Rectal smooth muscle tissue (tissue), 1 donor: ENCODE data around the gene ASAP2.

Source experiments
- H3K27ac ChIP-seq: one replicate; pipeline ENCODE4 v1.7.0; 2013; ENCODE audit warnings: low read depth, low read length, inconsistent platforms
- H3K27me3 ChIP-seq: one replicate; pipeline ENCODE4 v1.7.0; 2013; ENCODE audit warnings: low read length; ENCODE audit not compliant: control insufficient read depth, insufficient read depth
- H3K36me3 ChIP-seq: one replicate; pipeline ENCODE4 v1.7.0; 2013; ENCODE audit warnings: low read length; ENCODE audit not compliant: control insufficient read depth, insufficient read depth
- H3K4me1 ChIP-seq: one replicate; pipeline ENCODE4 v1.7.0; 2013; ENCODE audit warnings: low read length; ENCODE audit not compliant: control insufficient read depth, insufficient read depth
- H3K4me3 ChIP-seq: one replicate; pipeline ENCODE4 v1.7.0; 2013; ENCODE audit warnings: low read length
- H3K9ac ChIP-seq: one replicate; pipeline ENCODE4 v1.7.0; 2013; ENCODE audit warnings: low read length

Gene ASAP2

DNA sequence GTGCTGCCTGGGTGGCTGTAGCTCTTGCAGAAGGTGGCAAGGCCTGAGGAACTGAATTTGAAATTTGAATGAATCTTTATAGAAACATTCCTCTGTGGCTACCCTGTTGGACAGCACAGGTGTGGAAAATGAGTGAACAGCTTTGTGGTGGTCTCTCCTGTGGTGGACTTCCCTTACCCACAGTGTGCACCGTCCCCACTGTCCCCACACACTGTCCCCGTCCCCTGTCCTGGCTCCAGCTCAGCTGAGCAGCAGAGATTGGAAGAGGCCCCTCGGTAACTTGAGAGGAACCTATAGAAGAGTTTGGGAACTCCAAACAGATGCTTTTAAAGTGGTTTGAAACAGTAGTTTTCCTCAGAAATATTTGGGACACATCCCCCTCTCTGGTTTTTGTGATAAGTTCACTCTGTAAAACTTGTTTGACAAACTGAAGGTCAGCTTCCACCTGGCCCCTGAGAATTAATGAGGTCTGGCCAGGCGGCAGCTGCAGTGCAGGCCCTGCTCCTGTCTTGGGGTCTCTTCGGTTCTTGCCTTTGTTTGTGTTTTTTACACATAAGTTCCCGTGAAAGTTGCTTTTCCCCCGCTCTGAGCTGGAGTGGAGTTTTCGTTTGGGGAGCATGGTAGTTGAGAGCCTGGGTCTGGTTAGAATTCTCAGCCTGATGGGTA, 63.2 kb downstream of the ASAP2 start:
- Histone ChIP-seq H3K4me3 (no peak overlapping the region), H3K27ac (no peak overlapping the region), H3K27me3 (no peaks in the 10 kb centered on the region), H3K4me1 (peaks cover 2% of the 10 kb centered on the region), H3K9ac (no peak overlapping the region), H3K36me3 (no peaks in the 10 kb centered on the region)

GRCh38 chr2:9271091-9271490, 64.5 kb downstream of the ASAP2 start:
- H3K9ac ChIP-seq = no peak overlapping the region
- no peak overlapping the region for H3K4me3 ChIP-seq
- H3K36me3 ChIP-seq = no peaks in the 10 kb centered on the region
- H3K27me3 ChIP-seq = no peaks in the 10 kb centered on the region
- H3K27ac ChIP-seq = no peak overlapping the region
- peaks cover 5% of the 10 kb centered on the region for H3K4me1 ChIP-seq

- Histone ChIP-seq H3K27me3 (no peaks in the 10 kb centered on the region), H3K27ac (no peak overlapping the region), H3K4me1 (peaks cover 5% of the 10 kb centered on the region), H3K4me3 (no peak overlapping the region), H3K9ac (no peak overlapping the region), H3K36me3 (no peaks in the 10 kb centered on the region)
Measured at GRCh38 chr2:9271691-9272090, 65.1 kb downstream of the ASAP2 start.

- H3K27me3 ChIP-seq = no peaks in the 10 kb centered on the region
- H3K9ac ChIP-seq = no peak overlapping the region
- H3K4me1 ChIP-seq = peaks cover 3% of the 10 kb centered on the region
- H3K27ac ChIP-seq = no peak overlapping the region
- H3K36me3 ChIP-seq = no peaks in the 10 kb centered on the region
- H3K4me3 ChIP-seq = no peak overlapping the region
Measured at GRCh38 chr2:9273486-9274130, 67.0 kb downstream of the ASAP2 start.

GRCh38 chr2:9274701-9275343, 68.2 kb downstream of the ASAP2 start:
- no peaks in the 10 kb centered on the region for H3K36me3 ChIP-seq
- H3K27me3 ChIP-seq = no peaks in the 10 kb centered on the region
- no peak overlapping the region for H3K27ac ChIP-seq
- H3K9ac ChIP-seq = no peak overlapping the region
- peaks cover 3% of the 10 kb centered on the region for H3K4me1 ChIP-seq
- no peak overlapping the region for H3K4me3 ChIP-seq

DNA sequence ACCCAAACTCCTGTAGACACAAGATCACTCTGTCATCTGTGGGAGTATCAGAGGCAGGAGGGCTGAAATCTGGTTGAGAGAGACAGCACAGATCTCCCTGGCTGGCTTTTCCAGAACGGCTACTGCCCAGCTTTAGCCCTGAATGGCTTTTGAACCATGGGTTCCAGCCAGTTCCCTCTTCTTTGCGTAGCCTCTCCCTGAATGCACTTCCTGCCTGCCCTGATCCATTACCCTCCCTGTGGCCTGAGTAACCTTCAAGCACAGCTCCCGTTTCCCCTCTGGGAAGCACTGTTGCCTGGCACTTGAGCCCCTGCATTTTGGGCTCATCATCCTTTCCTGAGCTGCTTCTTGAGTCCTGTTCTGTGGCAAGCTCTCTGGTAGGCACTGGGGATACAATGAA, 68.8 kb downstream of the ASAP2 start:
- H3K27ac ChIP-seq = no peak overlapping the region
- H3K27me3 ChIP-seq = no peaks in the 10 kb centered on the region
- peaks cover 3% of the 10 kb centered on the region for H3K4me1 ChIP-seq
- no peaks in the 10 kb centered on the region for H3K36me3 ChIP-seq
- no peak overlapping the region for H3K9ac ChIP-seq
- no peak overlapping the region for H3K4me3 ChIP-seq

GRCh38 chr2:9276074-9276473, 69.5 kb downstream of the ASAP2 start:
- Histone ChIP-seq H3K4me1 (peaks cover 3% of the 10 kb centered on the region), H3K27ac (no peak overlapping the region), H3K36me3 (no peaks in the 10 kb centered on the region), H3K9ac (no peak overlapping the region), H3K4me3 (no peak overlapping the region), H3K27me3 (no peaks in the 10 kb centered on the region)

DNA sequence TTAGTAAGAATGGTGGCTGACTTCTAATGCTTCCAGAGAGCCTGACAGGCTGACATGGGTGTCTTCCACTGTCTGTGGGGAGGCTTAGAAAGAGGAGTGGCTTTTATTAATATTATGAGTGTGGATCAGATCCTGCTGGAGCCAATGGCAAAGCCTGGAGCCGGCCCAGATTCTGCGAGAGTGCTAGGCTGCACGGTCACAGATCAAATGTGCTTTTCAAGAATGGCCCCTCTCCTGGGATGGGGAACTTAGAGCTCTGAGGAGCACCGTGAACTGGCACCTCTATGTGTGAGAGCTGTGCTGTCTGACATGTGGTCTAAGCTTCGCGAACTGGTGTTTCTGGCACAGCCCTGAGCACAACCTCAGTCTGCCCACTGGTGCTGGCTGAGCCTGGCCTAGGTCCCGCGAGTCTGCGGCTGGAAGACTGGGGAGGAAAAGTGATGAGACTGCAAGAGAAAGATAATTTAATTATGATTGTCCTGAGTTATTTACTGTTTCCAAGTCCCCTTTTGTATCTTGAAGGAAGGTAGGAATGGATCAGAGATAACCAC, 70.4 kb downstream of the ASAP2 start:
- H3K36me3 ChIP-seq = peaks cover 4% of the 10 kb centered on the region
- H3K27ac ChIP-seq = no peak overlapping the region
- no peak overlapping the region for H3K4me3 ChIP-seq
- no peaks in the 10 kb centered on the region for H3K27me3 ChIP-seq
- no peak overlapping the region for H3K9ac ChIP-seq
- H3K4me1 ChIP-seq = peaks cover 3% of the 10 kb centered on the region

DNA sequence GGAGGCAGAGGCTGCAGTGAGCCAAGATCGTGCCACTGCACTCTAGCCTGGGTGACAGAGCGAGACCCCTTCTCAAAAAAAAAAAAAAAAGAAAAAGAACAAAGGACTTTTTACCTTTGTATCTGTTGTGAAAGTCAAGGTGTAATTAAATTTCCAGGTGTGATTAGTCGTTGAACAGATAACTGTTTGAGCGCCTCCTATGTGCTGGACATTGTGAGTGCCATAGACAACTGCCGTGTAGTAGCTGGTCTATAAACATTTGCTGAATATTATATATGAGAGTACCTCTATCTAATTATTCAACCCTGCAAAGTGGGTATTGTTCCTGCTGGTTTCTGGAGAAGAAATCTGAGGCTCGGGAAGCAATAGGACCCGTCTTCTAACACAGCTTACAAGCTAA, 71.8 kb downstream of the ASAP2 start:
- H3K9ac ChIP-seq = no peak overlapping the region
- H3K27me3 ChIP-seq = no peaks in the 10 kb centered on the region
- H3K4me3 ChIP-seq = no peak overlapping the region
- peaks cover 3% of the 10 kb centered on the region for H3K4me1 ChIP-seq
- peaks cover 5% of the 10 kb centered on the region for H3K36me3 ChIP-seq
- no peak overlapping the region for H3K27ac ChIP-seq

DNA sequence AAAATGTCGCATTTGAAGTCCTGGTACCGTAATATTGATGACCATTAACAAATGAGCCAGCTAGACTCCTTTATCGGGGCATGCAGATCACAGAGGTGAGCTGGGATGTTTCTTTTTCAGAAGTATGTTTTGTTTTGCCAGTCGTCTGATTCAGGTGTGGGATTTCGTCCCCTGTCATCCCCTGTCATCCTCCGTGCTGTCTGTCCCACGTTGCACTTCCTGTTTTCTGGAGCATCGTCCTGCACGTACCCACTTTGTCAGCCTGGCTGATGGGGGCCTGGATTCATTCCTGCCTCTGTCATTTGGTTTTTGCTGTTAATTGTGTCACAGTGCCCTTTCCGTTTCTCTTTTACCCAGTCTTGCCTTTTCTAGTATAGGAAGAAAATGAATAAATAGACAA, 72.8 kb downstream of the ASAP2 start:
- Histone ChIP-seq H3K9ac (no peak overlapping the region), H3K36me3 (peaks cover 5% of the 10 kb centered on the region), H3K27me3 (no peaks in the 10 kb centered on the region), H3K4me3 (no peak overlapping the region), H3K4me1 (peaks cover 3% of the 10 kb centered on the region), H3K27ac (no peak overlapping the region)

DNA sequence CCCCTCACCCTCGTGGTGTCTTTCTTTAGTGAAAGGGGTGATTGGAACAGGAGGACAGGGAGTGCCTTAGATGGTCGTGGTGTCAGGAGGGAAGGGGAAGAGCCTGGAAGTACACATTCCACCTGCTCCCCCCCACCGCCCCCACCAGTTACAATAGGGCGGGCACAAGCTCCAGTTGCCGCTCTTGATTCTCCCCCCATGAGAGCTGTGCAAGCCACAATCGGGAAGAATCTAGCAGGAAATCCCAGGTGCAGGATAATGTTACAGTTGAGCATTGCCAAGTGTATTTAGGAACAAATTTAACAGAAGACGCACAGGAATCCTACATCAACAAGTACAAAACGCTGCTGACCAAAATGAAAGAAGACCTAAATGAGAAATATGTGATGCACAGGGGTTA, 73.6 kb downstream of the ASAP2 start:
- no peaks in the 10 kb centered on the region for H3K27me3 ChIP-seq
- no peak overlapping the region for H3K4me3 ChIP-seq
- H3K4me1 ChIP-seq = peaks cover 2% of the 10 kb centered on the region
- H3K27ac ChIP-seq = no peak overlapping the region
- peaks cover 5% of the 10 kb centered on the region for H3K36me3 ChIP-seq
- no peak overlapping the region for H3K9ac ChIP-seq

DNA sequence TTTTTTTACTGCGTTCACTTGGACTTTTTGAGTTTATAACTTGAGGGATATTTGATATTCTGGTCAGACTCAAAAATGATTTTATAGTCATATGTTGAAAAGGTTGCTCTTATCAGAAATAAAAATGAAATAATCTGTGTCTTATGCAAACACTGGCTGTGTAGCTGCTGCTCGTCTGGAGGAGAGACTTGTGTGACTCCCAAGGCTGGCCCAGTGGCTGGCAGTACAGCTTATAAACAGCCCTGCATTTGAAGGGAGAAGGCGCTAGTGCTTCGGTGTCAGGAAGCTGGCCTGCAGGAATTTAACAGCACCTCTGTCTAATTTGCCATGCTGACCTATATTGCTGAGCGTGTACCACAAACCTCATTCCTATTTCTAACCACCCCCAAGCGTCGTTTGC, 74.5 kb downstream of the ASAP2 start:
- Histone ChIP-seq H3K27me3 (no peaks in the 10 kb centered on the region), H3K4me1 (no peaks in the 10 kb centered on the region), H3K27ac (no peak overlapping the region), H3K9ac (no peak overlapping the region), H3K36me3 (peaks cover 5% of the 10 kb centered on the region), H3K4me3 (no peak overlapping the region)
